Coronary artery (tissue), 2 donors: ENCODE measurements around the gene MBOAT1.

Experiments
- DNase-seq: peaks from one replicate; pipeline ENCODE4 v3.0.0-alpha.2; 2017; ENCODE audit warnings: low spot score
- H3K27ac ChIP-seq, 2 donors: fragments of 200-600 bp; sonication (generic); one replicate each; pipeline ENCODE4 v1.5.1; 2016 to 2019
- H3K4me3 ChIP-seq: fragments of 200-600 bp; sonication (generic); 2 replicates; pipeline ENCODE4 v1.5.1; 2016; ENCODE audit warnings: mild to moderate bottlenecking, moderate library complexity
- CTCF ChIP-seq: fragments of 200-600 bp; sonication (generic); IDR thresholded peaks from one replicate; pipeline ENCODE4 v1.5.1; 2019; ENCODE audit warnings: antibody characterized with exemption

Gene MBOAT1

GRCh38 chr6:20137837-20138236 lies 74.4 kb downstream of the MBOAT1 start:
- DNase-seq = no peak
- no peak overlapping the region for H3K4me3 ChIP-seq
- H3K27ac ChIP-seq = no peak overlapping the region
- TF ChIP-seq CTCF = no peak

DNA sequence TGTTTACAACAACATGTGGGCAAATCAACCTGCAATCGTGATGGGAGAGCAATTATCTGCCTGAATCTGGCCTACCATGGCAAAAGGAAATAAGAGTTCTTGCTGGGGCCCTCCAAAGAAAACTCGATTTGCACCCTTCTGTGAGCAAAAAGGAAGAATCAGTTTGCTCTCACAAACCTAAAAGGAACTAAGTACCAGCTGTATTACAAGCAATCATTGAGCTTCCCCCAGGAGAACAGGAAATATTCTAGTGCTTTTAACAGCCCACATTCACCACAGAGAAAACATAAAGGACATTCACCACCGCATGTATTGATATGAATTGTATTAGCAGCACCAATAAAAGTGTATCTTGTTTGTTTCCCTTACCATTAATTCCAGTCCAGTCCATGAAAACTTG lies 75.0 kb downstream of the MBOAT1 start:
- Histone ChIP-seq H3K4me3 (no peak overlapping the region), H3K27ac (no peak overlapping the region)
- TF ChIP-seq CTCF = no peak
- no peak for DNase-seq

DNA sequence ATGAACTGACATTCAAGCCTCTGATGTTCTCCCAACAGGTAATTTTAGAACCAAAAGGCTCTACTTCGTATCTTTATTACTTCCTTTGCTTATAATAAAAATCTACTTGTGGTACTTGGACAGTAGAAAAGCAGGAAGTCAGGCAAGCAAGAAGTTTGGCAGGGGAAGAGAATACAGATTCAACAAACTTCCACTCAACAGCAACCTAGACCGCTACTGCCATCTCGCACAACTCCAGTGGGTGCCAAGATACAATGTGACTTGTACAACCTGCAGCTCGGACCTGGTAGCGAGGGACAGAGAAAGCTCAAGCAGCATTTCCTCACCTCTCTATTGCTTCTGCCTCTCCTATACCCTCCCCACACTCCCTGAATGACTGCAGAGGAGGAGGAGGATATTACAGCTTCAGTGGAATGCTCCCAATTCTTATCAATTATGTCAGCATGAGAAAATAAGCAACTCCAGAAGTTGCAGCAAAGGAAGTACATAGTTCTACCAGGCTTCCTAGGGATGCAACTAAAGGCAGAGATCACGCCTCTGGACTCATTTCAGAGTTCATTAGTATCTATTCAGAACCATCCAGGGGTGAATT lies 76.5 kb downstream of the MBOAT1 start:
- DNase-seq = no peak
- no peak for TF ChIP-seq CTCF
- Histone ChIP-seq H3K27ac (no peak overlapping the region), H3K4me3 (no peak overlapping the region)

DNA sequence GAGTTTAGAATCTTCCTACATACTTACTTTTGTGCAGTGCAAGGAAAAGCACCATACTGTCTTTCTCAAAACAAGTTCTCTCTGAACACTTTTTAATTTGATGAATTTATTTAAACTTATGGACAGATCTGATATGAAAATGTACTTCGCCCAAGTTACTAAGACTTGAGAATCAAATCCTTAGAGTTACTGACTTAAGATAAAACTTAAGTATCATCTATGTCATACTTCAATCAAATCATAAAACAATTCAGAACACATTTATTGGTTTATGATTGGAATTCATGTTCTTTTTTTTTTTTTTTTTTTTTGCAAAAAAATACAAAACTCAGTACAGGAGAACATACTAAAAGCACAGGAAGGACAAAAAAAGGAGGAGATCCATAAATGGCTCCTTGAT lies 77.7 kb downstream of the MBOAT1 start:
- no peak for DNase-seq
- TF ChIP-seq CTCF = no peak

DNA sequence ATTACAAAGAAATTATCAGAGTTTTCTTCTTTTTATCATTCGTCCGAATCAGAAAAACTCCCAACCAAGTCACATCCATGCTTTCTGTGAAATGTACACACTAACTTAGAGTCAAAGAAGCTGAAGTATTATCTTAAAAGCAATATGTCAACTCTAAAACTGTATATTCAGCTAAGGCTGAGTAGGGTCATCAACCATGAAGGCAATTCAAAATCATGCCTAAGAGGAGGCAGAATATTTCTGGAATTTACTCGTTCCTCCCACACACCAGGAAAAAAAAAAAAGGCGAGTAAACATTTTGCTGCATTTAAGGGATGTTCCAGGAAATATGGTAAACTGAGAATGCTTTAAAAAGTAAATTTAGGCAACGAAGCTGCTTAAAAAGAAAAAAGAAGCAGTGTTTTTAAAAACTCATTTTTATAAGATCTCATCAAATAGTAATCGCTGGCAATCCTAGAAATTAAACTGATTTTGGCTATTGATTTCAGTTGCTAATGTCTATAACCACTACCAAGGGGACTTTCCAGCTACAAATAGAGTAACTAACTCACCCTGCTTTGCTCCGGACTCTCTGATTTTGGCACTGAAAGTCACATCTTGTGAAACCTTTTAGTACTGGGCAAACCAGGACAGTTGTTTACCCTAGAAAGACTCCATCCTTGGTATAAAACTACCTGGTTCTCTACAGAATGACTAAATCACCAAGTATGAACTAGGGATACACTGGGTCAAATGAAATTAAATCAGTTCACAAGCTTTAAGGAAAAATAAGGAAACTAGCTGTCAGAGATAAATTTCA lies 82.8 kb downstream of the MBOAT1 start:
- no peak for TF ChIP-seq CTCF
- H3K27ac ChIP-seq = peak overlapping the region; percentile 6 to 49
- no peak for DNase-seq

More for the DNA sequence above, 77.7 kb downstream of the MBOAT1 start:
- H3K4me3 ChIP-seq = no peak overlapping the region
- no peak overlapping the region for H3K27ac ChIP-seq

GRCh38 chr6:20128018-20128417 lies 84.3 kb downstream of the MBOAT1 start:
- no peak for DNase-seq
- Histone ChIP-seq H3K4me3 (no peak overlapping the region), H3K27ac (no peak overlapping the region)
- no peak for TF ChIP-seq CTCF

More for the DNA sequence above, 82.8 kb downstream of the MBOAT1 start:
- no peak overlapping the region for H3K4me3 ChIP-seq
